PC-3 (cell line): Measurements from ENCODE around the gene WDR62.

Source experiments
- EZH2 ChIP-seq: fragments of 300-600 bp; sonication (generic); IDR thresholded peaks from one replicate; pipeline ENCODE4 v1.6.1; 2017; ENCODE audit warnings: antibody characterized with exemption, mild to moderate bottlenecking, low read length; ENCODE audit not compliant: unreplicated experiment
- EZH2phosphoT487 ChIP-seq: fragments of 300-600 bp; sonication (generic); IDR thresholded peaks from 2 replicates; pipeline ENCODE4 v1.6.1; 2018; ENCODE audit warnings: mild to moderate bottlenecking, antibody characterized with exemption, low read length, borderline replicate concordance
- TF ChIP-seq, protein P1 (sequence below): fragments of 300-600 bp; sonication (generic); conservative IDR thresholded peaks from 2 replicates; pipeline ENCODE4 v1.5.1; 2017; ENCODE audit warnings: antibody characterized with exemption, low read depth, mild to moderate bottlenecking, low read length

GRCh38 chr19:36043952-36044351 is 10.7 kb upstream of the WDR62 start:
- TF ChIP-seq EZH2phosphoT487 (no peak), EZH2 (no peak)
- TF ChIP-seq, protein P1, sequence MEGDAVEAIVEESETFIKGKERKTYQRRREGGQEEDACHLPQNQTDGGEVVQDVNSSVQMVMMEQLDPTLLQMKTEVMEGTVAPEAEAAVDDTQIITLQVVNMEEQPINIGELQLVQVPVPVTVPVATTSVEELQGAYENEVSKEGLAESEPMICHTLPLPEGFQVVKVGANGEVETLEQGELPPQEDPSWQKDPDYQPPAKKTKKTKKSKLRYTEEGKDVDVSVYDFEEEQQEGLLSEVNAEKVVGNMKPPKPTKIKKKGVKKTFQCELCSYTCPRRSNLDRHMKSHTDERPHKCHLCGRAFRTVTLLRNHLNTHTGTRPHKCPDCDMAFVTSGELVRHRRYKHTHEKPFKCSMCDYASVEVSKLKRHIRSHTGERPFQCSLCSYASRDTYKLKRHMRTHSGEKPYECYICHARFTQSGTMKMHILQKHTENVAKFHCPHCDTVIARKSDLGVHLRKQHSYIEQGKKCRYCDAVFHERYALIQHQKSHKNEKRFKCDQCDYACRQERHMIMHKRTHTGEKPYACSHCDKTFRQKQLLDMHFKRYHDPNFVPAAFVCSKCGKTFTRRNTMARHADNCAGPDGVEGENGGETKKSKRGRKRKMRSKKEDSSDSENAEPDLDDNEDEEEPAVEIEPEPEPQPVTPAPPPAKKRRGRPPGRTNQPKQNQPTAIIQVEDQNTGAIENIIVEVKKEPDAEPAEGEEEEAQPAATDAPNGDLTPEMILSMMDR: no peak
